T-helper 2 cell treated with Interferon-gamma antibody and Interleukin-4, amounts not matched to agents 5 μg/mL and 100 μg/mL, for 36 hours (primary cell): ENCODE measurements around the gene CKAP2L.

ENCODE experiments used
- DNase-seq: peaks from one replicate; pipeline ENCODE4 v3.0.0; 2021; ENCODE audit warnings: low spot score
- H3K27ac Mint-ChIP-seq: one replicate; pipeline ENCODE4 v1.8.0; 2021; ENCODE audit warnings: mild to moderate bottlenecking, mixed read lengths
- H3K27me3 Mint-ChIP-seq: one replicate; pipeline ENCODE4 v1.8.0; 2021; ENCODE audit warnings: low read depth, mixed read lengths
- H3K36me3 Mint-ChIP-seq: one replicate; pipeline ENCODE4 v1.8.0; 2021; ENCODE audit warnings: low read depth, mixed read lengths
- H3K4me1 Mint-ChIP-seq: one replicate; pipeline ENCODE4 v1.8.0; 2021; ENCODE audit warnings: low read depth, mixed read lengths
- H3K4me3 Mint-ChIP-seq: one replicate; pipeline ENCODE4 v1.8.0; 2022; ENCODE audit warnings: mild to moderate bottlenecking, moderate library complexity, mixed read lengths
- H3K9me3 Mint-ChIP-seq: one replicate; pipeline ENCODE4 v1.8.0; 2021; ENCODE audit warnings: mixed read lengths

CKAP2L gene, protein sequence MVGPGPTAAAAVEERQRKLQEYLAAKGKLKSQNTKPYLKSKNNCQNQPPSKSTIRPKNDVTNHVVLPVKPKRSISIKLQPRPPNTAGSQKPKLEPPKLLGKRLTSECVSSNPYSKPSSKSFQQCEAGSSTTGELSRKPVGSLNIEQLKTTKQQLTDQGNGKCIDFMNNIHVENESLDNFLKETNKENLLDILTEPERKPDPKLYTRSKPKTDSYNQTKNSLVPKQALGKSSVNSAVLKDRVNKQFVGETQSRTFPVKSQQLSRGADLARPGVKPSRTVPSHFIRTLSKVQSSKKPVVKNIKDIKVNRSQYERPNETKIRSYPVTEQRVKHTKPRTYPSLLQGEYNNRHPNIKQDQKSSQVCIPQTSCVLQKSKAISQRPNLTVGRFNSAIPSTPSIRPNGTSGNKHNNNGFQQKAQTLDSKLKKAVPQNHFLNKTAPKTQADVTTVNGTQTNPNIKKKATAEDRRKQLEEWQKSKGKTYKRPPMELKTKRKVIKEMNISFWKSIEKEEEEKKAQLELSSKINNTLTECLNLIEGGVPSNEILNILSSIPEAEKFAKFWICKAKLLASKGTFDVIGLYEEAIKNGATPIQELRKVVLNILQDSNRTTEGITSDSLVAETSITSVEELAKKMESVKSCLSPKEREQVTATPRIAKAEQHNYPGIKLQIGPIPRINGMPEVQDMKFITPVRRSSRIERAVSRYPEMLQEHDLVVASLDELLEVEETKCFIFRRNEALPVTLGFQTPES

DNA sequence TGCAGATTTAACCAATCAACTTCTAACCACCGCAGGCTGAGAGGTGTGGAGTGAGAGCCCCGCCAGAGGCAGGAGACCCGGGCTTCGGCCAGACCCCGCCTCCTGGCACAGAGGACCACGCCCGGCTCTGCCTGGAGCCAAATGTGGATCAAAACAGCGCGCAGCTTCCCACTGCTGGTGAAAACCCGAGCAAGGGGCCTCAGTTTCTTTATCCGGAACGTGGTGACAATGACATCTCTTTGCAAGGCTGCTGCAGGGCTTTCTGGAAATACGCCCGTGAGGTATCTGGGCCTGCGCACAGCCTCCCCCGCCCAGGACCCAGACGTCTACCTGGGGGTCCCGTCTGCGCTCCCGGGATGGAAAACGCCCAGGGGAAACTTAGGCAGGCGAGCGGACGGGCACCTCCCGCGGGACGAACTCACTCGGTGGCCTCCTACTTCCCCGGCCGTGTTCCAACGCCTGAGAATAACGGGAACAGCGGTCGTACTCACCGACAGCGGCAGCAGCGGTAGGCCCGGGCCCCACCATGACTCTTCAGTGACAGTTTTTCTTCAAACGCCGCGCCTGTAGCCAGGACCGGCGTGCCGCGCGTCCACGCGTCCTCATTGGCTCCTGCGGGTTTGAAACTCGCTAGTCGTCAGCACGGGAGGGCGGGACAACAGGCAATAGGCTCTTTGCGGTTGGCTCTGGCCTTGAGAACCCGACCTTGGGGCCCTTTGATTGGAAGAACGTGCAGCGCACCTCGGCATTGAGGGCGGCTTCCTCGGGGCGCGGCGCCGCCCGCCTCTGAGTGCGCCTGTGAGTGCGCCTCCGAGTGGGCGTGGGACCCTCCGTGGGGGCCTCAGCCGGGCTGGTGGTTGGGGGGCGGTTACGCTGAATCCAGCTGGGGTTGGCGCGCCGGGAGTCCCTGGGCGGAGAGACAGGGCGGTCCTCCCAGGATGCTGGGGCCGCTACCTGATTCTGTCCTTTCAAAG lies at the start of gene CKAP2L:
TSS of gene CKAP2L (minus strand) at position 539 of the 974 bp plus-strand sequence. CDS start at position 528, 11 bp downstream.
- peaks cover 11% of the 10 kb centered on the region for H3K9me3 Mint-ChIP-seq
- peak; percentile 97 for DNase-seq
- peaks cover 51% of the 10 kb centered on the region for H3K4me1 Mint-ChIP-seq
- H3K27ac Mint-ChIP-seq, result peak within 1 kb of the TSS; percentile 99
- no peaks in the 10 kb centered on the region for H3K27me3 Mint-ChIP-seq
- peak within 1 kb of the TSS; percentile 85 for H3K4me3 Mint-ChIP-seq
- H3K36me3 Mint-ChIP-seq, result peaks cover 40% of the 10 kb centered on the region

DNA sequence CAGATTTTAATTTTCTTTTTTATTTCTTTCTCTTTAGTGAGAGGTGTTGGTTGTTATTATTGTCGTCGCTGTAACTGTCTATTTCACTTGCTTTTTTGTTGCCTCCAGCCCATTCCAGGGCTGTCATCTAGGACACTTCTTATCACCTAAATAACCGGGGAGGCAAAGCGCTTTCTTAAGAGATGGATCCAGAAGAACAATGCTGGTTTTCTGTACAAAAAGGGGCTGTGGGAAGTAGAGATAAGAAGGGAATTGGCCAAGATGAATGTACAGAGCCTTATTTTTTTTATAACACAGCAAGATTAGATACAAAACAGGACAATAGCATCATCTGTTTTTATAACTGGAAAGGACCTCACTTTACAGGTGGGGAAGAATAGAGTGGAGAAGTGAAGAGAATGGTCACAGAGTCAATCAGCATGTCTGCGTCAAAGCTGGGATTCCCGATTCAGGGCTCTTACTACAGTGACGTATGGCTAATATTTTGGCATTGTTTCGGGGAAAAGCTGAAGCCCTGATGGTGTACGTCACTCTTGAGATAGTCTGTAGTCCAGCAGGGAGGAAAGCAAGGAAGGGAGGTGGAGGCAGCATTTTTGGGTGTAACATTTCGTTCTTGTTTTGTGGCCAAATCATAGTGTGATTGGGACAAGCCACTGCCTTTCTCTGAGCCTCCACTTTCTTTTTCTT lies 49.0 kb upstream of the CKAP2L start:
- Mint-ChIP-seq H3K4me3 (no peak overlapping the region), H3K4me1 (peaks cover 17% of the 10 kb centered on the region), H3K27me3 (no peaks in the 10 kb centered on the region), H3K9me3 (peaks cover 9% of the 10 kb centered on the region), H3K36me3 (peaks cover 2% of the 10 kb centered on the region), H3K27ac (no peak overlapping the region)
- DNase-seq, result no peak

GRCh38 chr2:112812318-112813267 lies 48.2 kb upstream of the CKAP2L start:
- Mint-ChIP-seq H3K27ac (no peak overlapping the region), H3K36me3 (peaks cover 2% of the 10 kb centered on the region), H3K9me3 (peaks cover 12% of the 10 kb centered on the region), H3K4me1 (peaks cover 16% of the 10 kb centered on the region), H3K27me3 (no peaks in the 10 kb centered on the region), H3K4me3 (no peak overlapping the region)
- DNase-seq, result no peak

DNA sequence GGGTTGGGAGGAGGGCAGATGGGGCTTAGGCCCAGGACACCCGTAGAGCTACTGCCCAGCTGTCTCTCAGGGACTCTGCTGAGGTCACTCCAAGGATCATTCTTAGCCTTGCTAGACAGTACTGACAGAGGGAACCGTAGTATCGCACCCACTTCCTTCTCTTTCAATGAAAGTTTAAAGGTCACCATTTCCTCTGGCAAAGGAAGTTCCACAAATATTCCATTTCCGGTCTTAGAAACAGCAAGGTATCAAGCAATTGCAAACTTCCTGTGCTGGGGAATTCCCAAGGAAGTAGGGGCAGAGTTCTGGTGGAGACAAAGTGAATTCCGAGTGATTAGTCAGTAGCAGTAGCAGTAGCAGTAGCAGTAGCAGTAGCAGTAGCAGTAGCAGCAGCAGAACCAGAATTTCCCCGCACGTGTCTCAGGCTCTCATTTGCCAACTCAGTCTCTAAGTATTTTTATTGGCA lies 47.5 kb upstream of the CKAP2L start:
- Mint-ChIP-seq H3K36me3 (peaks cover 2% of the 10 kb centered on the region), H3K4me1 (peaks cover 15% of the 10 kb centered on the region), H3K27me3 (no peaks in the 10 kb centered on the region), H3K4me3 (no peak overlapping the region), H3K9me3 (peaks cover 17% of the 10 kb centered on the region), H3K27ac (no peak overlapping the region)
- DNase-seq, result peak; percentile 9

DNA sequence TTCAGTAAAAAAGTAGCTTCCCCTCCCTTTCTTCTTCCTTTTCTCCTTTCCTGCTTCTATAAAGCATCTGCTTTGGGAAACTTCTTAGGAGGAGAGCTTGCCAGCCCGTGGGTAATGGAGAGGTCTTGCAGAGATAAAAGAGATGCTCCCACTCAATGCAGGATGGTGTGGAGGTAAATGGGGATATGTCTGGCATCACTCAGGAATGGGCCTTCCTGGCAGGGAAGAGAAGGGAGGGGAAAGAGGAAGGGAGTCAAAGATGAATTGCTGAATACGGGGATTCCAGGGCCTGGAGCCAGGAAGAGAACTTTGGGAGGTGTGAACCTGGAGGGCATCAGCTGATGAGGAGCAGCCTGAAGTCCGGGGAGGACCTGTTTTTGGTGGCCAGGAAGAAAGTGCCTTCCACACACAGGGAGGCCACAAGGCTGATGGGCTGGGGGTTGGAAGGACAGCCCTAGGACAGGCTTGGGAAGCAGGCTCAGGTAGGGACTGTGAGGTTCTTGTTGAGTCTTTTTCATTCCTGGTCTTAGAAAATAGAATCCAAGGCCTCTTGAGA lies 46.9 kb upstream of the CKAP2L start:
- no peaks in the 10 kb centered on the region for H3K27me3 Mint-ChIP-seq
- H3K4me3 Mint-ChIP-seq, result no peak overlapping the region
- peaks cover 22% of the 10 kb centered on the region for H3K9me3 Mint-ChIP-seq
- peak overlapping the region; percentile 67 for H3K27ac Mint-ChIP-seq
- no peak for DNase-seq
- H3K36me3 Mint-ChIP-seq, result peaks cover 2% of the 10 kb centered on the region
- H3K4me1 Mint-ChIP-seq, result peaks cover 15% of the 10 kb centered on the region

GRCh38 chr2:112809112-112809511 lies 44.7 kb upstream of the CKAP2L start:
- no peak for DNase-seq
- Mint-ChIP-seq H3K4me1 (peaks cover 18% of the 10 kb centered on the region), H3K36me3 (peaks cover 2% of the 10 kb centered on the region), H3K4me3 (no peak overlapping the region), H3K9me3 (peaks cover 22% of the 10 kb centered on the region), H3K27ac (no peak overlapping the region), H3K27me3 (no peaks in the 10 kb centered on the region)

- DNase-seq, result no peak
- Mint-ChIP-seq H3K36me3 (peaks cover 2% of the 10 kb centered on the region), H3K27ac (no peak overlapping the region), H3K27me3 (no peaks in the 10 kb centered on the region), H3K4me3 (no peak overlapping the region), H3K9me3 (peaks cover 22% of the 10 kb centered on the region), H3K4me1 (peaks cover 27% of the 10 kb centered on the region)
These were observed 42.9 kb upstream of the CKAP2L start for GRCh38 chr2:112807233-112807807.

DNA sequence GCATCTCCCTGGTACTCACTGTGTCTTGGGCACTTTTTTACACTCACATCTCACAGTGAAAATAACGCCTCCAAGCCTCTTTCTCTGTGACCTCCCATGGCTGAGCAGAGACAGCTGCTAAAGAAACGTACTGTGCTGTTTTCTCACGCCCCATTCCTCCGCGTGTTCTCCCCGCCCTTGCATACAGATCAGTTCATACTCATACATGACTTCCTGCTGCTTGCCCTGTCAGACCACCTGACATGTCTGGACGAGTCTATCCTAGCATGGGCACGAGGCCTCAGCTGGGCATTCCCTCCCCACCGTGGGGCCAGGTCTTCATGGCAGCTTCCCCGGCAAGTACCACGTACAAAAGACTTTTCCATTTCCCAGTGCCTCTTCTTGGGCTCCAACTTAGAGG lies 41.1 kb upstream of the CKAP2L start:
- peaks cover 15% of the 10 kb centered on the region for H3K4me1 Mint-ChIP-seq
- no peaks in the 10 kb centered on the region for H3K27me3 Mint-ChIP-seq
- no peak for DNase-seq
- peak overlapping the region; percentile 38 for H3K27ac Mint-ChIP-seq
- no peaks in the 10 kb centered on the region for H3K36me3 Mint-ChIP-seq
- H3K9me3 Mint-ChIP-seq, result peaks cover 19% of the 10 kb centered on the region
- H3K4me3 Mint-ChIP-seq, result no peak overlapping the region

DNA sequence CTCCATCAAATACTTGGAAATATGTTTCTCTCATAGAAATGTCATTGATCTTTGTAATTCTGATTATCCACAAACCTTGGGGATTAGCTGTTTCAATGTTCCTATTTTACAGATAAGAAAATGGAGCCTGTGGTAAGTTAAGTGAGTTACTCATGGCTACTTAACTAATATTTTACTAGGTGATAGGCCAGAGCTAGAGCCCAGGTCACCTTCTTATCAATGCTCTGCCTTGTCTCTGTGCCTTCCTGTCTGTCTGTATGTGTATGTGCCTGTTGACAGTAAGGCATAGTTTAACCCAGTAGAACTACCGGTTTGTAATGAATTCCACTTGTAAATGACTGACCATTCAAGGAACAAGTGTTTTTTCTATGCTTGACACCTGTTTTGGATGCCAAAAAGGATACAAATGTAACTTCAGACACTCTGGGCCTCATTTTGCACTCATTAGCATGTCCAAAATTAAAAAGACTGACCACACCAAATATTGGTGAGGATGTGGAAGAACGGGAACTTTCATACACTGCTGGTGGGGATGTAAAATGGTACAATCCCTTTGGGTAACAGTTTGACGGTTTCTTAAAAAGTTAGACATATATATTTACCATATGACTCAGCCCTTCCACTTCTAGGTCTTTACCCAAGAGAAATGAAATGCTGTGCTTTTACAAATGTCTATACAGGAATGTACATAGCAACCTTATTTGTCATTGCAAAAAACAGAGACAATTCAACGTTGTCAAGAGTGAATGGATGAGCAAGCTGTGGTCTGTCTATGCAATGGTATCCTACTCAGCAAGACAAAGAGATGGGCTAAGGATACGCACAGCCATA lies 39.5 kb upstream of the CKAP2L start:
- no peak for DNase-seq
- peak overlapping the region; percentile 29 for H3K27ac Mint-ChIP-seq
- H3K4me1 Mint-ChIP-seq, result peaks cover 24% of the 10 kb centered on the region
- peak overlapping the region; percentile 12 for H3K4me3 Mint-ChIP-seq
- no peaks in the 10 kb centered on the region for H3K27me3 Mint-ChIP-seq
- H3K36me3 Mint-ChIP-seq, result no peaks in the 10 kb centered on the region
- H3K9me3 Mint-ChIP-seq, result peaks cover 13% of the 10 kb centered on the region

GRCh38 chr2:112800881-112801583 lies 36.6 kb upstream of the CKAP2L start:
- no peak for DNase-seq
- peaks cover 24% of the 10 kb centered on the region for H3K4me1 Mint-ChIP-seq
- no peak overlapping the region for H3K4me3 Mint-ChIP-seq
- H3K9me3 Mint-ChIP-seq, result no peaks in the 10 kb centered on the region
- H3K36me3 Mint-ChIP-seq, result no peaks in the 10 kb centered on the region
- no peak overlapping the region for H3K27ac Mint-ChIP-seq
- H3K27me3 Mint-ChIP-seq, result no peaks in the 10 kb centered on the region
